Gastroesophageal sphincter (tissue), 3 donors: ENCODE measurements around the gene LYZL6.

Source experiments
- EP300 ChIP-seq: sonication (generic); formaldehyde crosslinking; IDR thresholded peaks from one replicate; pipeline ENCODE4 v1.6.1; 2017; ENCODE audit warnings: antibody characterized with exemption, mild to moderate bottlenecking
- POLR2A ChIP-seq, 2 donors: fragments of 450-650 bp; IDR thresholded peaks; one replicate each; pipeline ENCODE4 v1.6.1; 2017; ENCODE audit warnings: antibody characterized with exemption in 2 of 2, mild to moderate bottlenecking in 2 of 2, moderate library complexity in 1 of 2
- TF ChIP-seq, protein P1 (sequence below), 4 experiments: fragments of 200-600 bp in 2 of 4; fragments of 450-650 bp in 2 of 4; sonication (generic) in 1 of 4; IDR thresholded peaks; one replicate each; pipeline ENCODE4 v1.5.1; 2017 to 2019; ENCODE audit warnings: antibody characterized with exemption in 4 of 4, mild to moderate bottlenecking in 2 of 4, moderate library complexity in 2 of 4

GRCh38 chr17:35931794-35932425, 11.6 kb downstream of the LYZL6 start:
- TF ChIP-seq, protein P1, sequence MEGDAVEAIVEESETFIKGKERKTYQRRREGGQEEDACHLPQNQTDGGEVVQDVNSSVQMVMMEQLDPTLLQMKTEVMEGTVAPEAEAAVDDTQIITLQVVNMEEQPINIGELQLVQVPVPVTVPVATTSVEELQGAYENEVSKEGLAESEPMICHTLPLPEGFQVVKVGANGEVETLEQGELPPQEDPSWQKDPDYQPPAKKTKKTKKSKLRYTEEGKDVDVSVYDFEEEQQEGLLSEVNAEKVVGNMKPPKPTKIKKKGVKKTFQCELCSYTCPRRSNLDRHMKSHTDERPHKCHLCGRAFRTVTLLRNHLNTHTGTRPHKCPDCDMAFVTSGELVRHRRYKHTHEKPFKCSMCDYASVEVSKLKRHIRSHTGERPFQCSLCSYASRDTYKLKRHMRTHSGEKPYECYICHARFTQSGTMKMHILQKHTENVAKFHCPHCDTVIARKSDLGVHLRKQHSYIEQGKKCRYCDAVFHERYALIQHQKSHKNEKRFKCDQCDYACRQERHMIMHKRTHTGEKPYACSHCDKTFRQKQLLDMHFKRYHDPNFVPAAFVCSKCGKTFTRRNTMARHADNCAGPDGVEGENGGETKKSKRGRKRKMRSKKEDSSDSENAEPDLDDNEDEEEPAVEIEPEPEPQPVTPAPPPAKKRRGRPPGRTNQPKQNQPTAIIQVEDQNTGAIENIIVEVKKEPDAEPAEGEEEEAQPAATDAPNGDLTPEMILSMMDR (IDR thresholded peaks at IDR 0.05), result no peak
- TF ChIP-seq EP300 (no peak), POLR2A (IDR thresholded peaks at IDR 0.05) (no peak)
